Head of caudate nucleus (tissue), 42 donors: Measurements from ENCODE around the gene ZNF557.

ENCODE experiments used
- DNase-seq, 42 donors: peaks; one replicate each; pipeline versions ENCODE4 v3.0.0 to v3.0.0-alpha.2; 2020 to 2021; ENCODE audit warnings: mixed read lengths in 7 of 42
- intact Hi-C: fragments of 100-400 bp; cut with DNase I; formaldehyde crosslinking; loops from one replicate; pipeline ENCODE4 v1.15.0; 2022

Gene ZNF557

GRCh38 chr19:7113233-7113632 lies 43.7 kb downstream of the ZNF557 start:
- intact Hi-C loops: loop anchor here (10.0 kb wide), 1 partner anchor 182 kb away; the partner anchor contains the start of gene INSR
- DNase-seq: no peak

- intact Hi-C loops: loop anchor here (10.0 kb wide), 1 partner anchor 179 kb away; the partner anchor contains the start of gene INSR
Observed at GRCh38 chr19:7115721-7116120, 46.2 kb downstream of the ZNF557 start.

GRCh38 chr19:7117248-7117647 lies 47.7 kb downstream of the ZNF557 start:
- intact Hi-C loops: loop anchor here (10.0 kb wide), 1 partner anchor 178 kb away; the partner anchor contains the start of gene INSR
- DNase-seq: no peak

More at GRCh38 chr19:7115721-7116120, 46.2 kb downstream of the ZNF557 start:
- peak; percentile 61 to 91 (median 80) for DNase-seq

GRCh38 chr19:7119582-7119981 lies 50.1 kb downstream of the ZNF557 start:
- intact Hi-C loops: loop anchor here (10.0 kb wide), 1 partner anchor 175 kb away; the partner anchor contains the start of gene INSR
- no peak for DNase-seq

GRCh38 chr19:7120499-7120898 lies 51.0 kb downstream of the ZNF557 start:
- intact Hi-C loops: no loop called here
- DNase-seq: no peak

- intact Hi-C loops: no loop called here
- peak in 1 of 42 donors; percentile 33 for DNase-seq
Observed at GRCh38 chr19:7122701-7123100, 53.2 kb downstream of the ZNF557 start.

- DNase-seq: peak in 1 of 42 donors; percentile 4
- intact Hi-C loops: no loop called here
Observed at GRCh38 chr19:7124782-7125181, 55.3 kb downstream of the ZNF557 start.

GRCh38 chr19:7125221-7125620 lies 55.7 kb downstream of the ZNF557 start:
- intact Hi-C loops: no loop called here
- peak in 1 of 42 donors; percentile 35 for DNase-seq

- DNase-seq: peak in 1 of 42 donors; percentile 12
- intact Hi-C loops: no loop called here
Observed at GRCh38 chr19:7126132-7126531, 56.6 kb downstream of the ZNF557 start.

GRCh38 chr19:7130043-7130442 lies 60.5 kb downstream of the ZNF557 start:
- no peak for DNase-seq
- intact Hi-C loops: no loop called here

- DNase-seq: no peak
- intact Hi-C loops: no loop called here
Observed at GRCh38 chr19:7132054-7132453, 62.6 kb downstream of the ZNF557 start.

GRCh38 chr19:7137120-7137519 lies 67.6 kb downstream of the ZNF557 start:
- intact Hi-C loops: no loop called here
- peak in 1 of 42 donors; percentile 14 for DNase-seq
